ENCODE data around the gene DUSP12.

DNA sequence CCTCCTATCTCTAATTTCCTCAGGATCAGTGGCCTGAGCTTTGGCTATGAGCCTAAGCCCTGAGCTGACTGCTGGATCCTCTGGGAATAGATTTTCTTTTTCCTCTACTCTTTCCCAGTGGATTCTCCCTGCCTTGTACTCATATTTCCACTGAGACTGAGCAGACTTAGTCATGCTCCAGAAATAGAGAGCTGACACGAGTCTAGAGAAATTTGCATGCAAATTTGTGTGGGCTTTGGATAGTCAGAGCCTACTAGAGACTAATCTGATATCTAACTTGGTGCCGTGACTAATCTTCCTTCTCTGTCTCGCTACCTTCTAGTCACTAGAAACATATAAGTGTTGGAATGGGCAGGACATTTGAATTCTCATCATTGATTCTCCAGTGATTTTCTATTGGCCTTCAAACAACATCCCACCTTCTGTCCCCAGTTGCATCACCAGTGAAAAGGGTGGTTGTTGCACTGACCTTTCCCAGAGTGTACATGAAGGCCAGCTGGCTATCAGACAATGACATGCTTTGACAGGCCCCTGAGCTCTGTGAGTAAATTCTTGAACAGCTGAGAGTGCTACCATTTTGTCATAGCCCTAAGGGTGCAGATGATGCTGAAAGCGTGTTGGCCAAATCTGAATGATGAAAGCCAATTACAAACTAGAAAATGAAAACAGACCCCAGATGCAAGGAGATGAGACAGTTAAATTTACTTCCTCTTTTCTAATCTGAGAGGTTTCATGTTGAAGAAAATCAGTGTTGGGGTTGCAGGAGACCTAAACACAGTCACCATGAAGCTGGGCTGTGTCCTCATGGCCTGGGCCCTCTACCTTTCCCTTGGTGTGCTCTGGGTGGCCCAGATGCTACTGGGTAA lies 42.9 kb upstream of the DUSP12 start, which contains the start of gene FCRLA:
- TF ChIP-seq, protein P1, sequence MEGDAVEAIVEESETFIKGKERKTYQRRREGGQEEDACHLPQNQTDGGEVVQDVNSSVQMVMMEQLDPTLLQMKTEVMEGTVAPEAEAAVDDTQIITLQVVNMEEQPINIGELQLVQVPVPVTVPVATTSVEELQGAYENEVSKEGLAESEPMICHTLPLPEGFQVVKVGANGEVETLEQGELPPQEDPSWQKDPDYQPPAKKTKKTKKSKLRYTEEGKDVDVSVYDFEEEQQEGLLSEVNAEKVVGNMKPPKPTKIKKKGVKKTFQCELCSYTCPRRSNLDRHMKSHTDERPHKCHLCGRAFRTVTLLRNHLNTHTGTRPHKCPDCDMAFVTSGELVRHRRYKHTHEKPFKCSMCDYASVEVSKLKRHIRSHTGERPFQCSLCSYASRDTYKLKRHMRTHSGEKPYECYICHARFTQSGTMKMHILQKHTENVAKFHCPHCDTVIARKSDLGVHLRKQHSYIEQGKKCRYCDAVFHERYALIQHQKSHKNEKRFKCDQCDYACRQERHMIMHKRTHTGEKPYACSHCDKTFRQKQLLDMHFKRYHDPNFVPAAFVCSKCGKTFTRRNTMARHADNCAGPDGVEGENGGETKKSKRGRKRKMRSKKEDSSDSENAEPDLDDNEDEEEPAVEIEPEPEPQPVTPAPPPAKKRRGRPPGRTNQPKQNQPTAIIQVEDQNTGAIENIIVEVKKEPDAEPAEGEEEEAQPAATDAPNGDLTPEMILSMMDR (conservative IDR thresholded peaks at IDR 0.05): no peak
- no peak for TF ChIP-seq EZH2 (IDR thresholded peaks at IDR 0.05; ENCODE audit: low read depth)

All from PC-9 (cell line).